HG03439 (cell line): ENCODE data around the gene RBM26.

ENCODE experiments used
- ATAC-seq: cut with Tn5 transposase; IDR thresholded peaks from one replicate; pipeline ENCODE4 v1.9.1; 2021; ENCODE audit warnings: mild to moderate bottlenecking, moderate library complexity; ENCODE audit not compliant: unreplicated experiment

RBM26 gene

GRCh38 chr13:79427265-79427664, 21.2 kb upstream of the RBM26 start:
- no peak for ATAC-seq

GRCh38 chr13:79423801-79424642, 18.0 kb upstream of the RBM26 start:
- peak; percentile 65 for ATAC-seq

- ATAC-seq, result no peak
These were observed 17.3 kb upstream of the RBM26 start for GRCh38 chr13:79423340-79423739.

- ATAC-seq, result no peak
These were observed 13.3 kb upstream of the RBM26 start for GRCh38 chr13:79419365-79419764.

- ATAC-seq, result no peak
These were observed 11.7 kb upstream of the RBM26 start for GRCh38 chr13:79417741-79418140.

GRCh38 chr13:79413521-79413920, 7.5 kb upstream of the RBM26 start:
- ATAC-seq, result no peak

- no peak for ATAC-seq
These were observed 3.8 kb upstream of the RBM26 start for GRCh38 chr13:79409828-79410227.

GRCh38 chr13:79407349-79407979, 1.4 kb upstream of the RBM26 start:
- ATAC-seq, result no peak

- peak; percentile 32 for ATAC-seq
These were observed 498 bp upstream of the RBM26 start for GRCh38 chr13:79406597-79406908.

- ATAC-seq, result peak; percentile 47
These were observed 589 bp downstream of the RBM26 start for GRCh38 chr13:79405501-79405830.

- no peak for ATAC-seq
These were observed 1.1 kb downstream of the RBM26 start for GRCh38 chr13:79404985-79405384.

- ATAC-seq, result no peak
These were observed 1.7 kb downstream of the RBM26 start for GRCh38 chr13:79404361-79404760.

GRCh38 chr13:79403113-79403512, 2.9 kb downstream of the RBM26 start:
- no peak for ATAC-seq

GRCh38 chr13:79402679-79403078, 3.4 kb downstream of the RBM26 start:
- ATAC-seq, result no peak

- no peak for ATAC-seq
These were observed 3.9 kb downstream of the RBM26 start for GRCh38 chr13:79402074-79402635.

GRCh38 chr13:79401259-79402070, 4.6 kb downstream of the RBM26 start:
- ATAC-seq, result peak; percentile 22

GRCh38 chr13:79398915-79399314, 7.1 kb downstream of the RBM26 start:
- ATAC-seq, result no peak

GRCh38 chr13:79398127-79398526, 7.9 kb downstream of the RBM26 start:
- no peak for ATAC-seq

- ATAC-seq, result no peak
These were observed 10.2 kb downstream of the RBM26 start for GRCh38 chr13:79395881-79396280.

GRCh38 chr13:79393564-79394249, 12.3 kb downstream of the RBM26 start:
- ATAC-seq, result peak; percentile 78
